HG03196 (cell line): ENCODE measurements around the gene PACS1.
A peak's percentile ranks its signal among the peaks of the same experiment; 100 is the strongest.
"Not testable (repeated sequence)": the region's sequence is repeated elsewhere in the genome, so short reads cannot be mapped to it uniquely, and the experiment has no call there.

Experiments
- ATAC-seq: cut with Tn5 transposase; IDR thresholded peaks from one replicate; pipeline ENCODE4 v1.9.1; 2021; ENCODE audit not compliant: unreplicated experiment

Gene PACS1

GRCh38 chr11:66072518-66072917 is 2.4 kb downstream of the PACS1 start:
- ATAC-seq: no peak

- ATAC-seq: no peak
Measured at GRCh38 chr11:66073669-66074068, 3.6 kb downstream of the PACS1 start.

- no peak for ATAC-seq
Measured at GRCh38 chr11:66075273-66075672, 5.2 kb downstream of the PACS1 start.

GRCh38 chr11:66076561-66076960 is 6.5 kb downstream of the PACS1 start:
- ATAC-seq: no peak

GRCh38 chr11:66077927-66078326 is 7.9 kb downstream of the PACS1 start:
- no peak for ATAC-seq

GRCh38 chr11:66078949-66079348 is 8.9 kb downstream of the PACS1 start:
- not testable (repeated sequence) for ATAC-seq

- ATAC-seq: no peak
Measured at GRCh38 chr11:66080055-66080817, 10.2 kb downstream of the PACS1 start.

- peak; percentile 61 for ATAC-seq
Measured at GRCh38 chr11:66081505-66081904, 11.4 kb downstream of the PACS1 start.

- no peak for ATAC-seq
Measured at GRCh38 chr11:66082946-66083698, 13.1 kb downstream of the PACS1 start.

GRCh38 chr11:66083767-66084166 is 13.7 kb downstream of the PACS1 start:
- ATAC-seq: no peak

- ATAC-seq: no peak
Measured at GRCh38 chr11:66084821-66085475, 14.9 kb downstream of the PACS1 start.

GRCh38 chr11:66087148-66087908 is 17.3 kb downstream of the PACS1 start:
- ATAC-seq: no peak

- ATAC-seq: no peak
Measured at GRCh38 chr11:66089067-66089466, 19.0 kb downstream of the PACS1 start.

- ATAC-seq: no peak
Measured at GRCh38 chr11:66090288-66090687, 20.2 kb downstream of the PACS1 start.

GRCh38 chr11:66092125-66092524 is 22.1 kb downstream of the PACS1 start:
- not testable (repeated sequence) for ATAC-seq

- not testable (repeated sequence) for ATAC-seq
Measured at GRCh38 chr11:66099746-66100145, 29.7 kb downstream of the PACS1 start.

GRCh38 chr11:66100272-66101065 is 30.4 kb downstream of the PACS1 start:
- peak; percentile 57 for ATAC-seq

GRCh38 chr11:66101066-66101464 is 31.0 kb downstream of the PACS1 start:
- no peak for ATAC-seq

GRCh38 chr11:66104057-66104638 is 34.1 kb downstream of the PACS1 start:
- ATAC-seq: no peak
